ENCODE results near the gene RBM14. TPM values are rescaled to one million over a fixed set of nuclear protein-coding genes. Genes with fewer than 3 reads are reported as not detected.

The RBM14 gene
- total and polyA plus RNA-seq, 4 donors: 34.1 to 96.3 (median 52.9) TPM

DNA sequence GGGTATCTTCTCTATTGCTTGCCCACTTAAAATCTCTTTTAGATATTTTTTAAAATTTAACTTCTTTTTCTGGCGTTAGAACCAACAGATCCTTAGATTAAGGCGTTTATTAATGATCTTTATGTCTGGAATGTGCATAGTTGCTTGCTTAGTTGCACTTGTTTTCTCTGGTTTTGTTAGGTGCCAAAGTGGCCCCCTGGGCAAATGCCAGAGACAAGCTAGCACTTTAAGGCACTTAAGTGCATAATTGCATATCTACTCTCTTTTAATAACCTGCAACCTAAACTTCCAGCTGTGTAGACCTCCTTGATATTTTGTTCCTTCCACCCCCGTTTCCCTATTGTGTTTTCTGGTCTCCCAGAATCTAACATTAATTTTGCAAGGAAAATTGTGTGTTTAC lies 25.4 kb downstream of the RBM14 start:
- no peak overlapping the region for H3K27ac ChIP-seq (ENCODE audit: low read depth in 1 of 2, low read length in 1 of 2)

DNA sequence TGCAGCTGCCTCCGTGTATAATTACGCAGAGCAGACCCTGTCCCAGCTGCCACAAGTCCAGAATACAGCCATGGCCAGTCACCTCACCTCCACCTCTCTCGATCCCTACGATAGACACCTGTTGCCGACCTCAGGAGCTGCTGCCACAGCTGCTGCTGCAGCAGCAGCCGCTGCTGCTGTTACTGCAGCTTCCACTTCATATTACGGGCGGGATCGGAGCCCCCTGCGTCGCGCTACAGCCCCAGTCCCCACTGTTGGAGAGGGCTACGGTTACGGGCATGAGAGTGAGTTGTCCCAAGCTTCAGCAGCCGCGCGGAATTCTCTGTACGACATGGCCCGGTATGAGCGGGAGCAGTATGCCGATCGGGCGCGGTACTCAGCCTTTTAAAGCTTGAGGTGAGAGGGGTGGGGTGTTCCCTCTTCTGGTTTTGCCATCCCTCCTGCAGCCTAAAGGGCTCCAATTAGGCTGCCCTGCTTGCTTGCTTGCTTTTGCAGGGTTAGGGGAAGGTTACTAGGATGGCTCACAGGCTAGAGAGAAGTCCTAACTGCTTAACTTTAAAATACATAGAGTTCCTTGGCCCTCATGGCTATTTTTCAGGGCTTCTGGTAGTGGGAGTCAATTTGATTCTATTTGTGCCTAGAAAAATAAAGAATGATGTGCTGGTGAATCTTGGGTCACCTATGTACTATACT lies 27.5 kb downstream of the RBM14 start:
- Histone ChIP-seq H3K4me3 (no peak overlapping the region), H3K4me1 (ENCODE audit: control insufficient read depth in 5 of 5, insufficient read depth in 5 of 5, low read length in 5 of 5) (peaks cover 18 to 72% (median 49%) of the 10 kb centered on the region in 5 donors)

More for the DNA sequence above, 25.4 kb downstream of the RBM14 start:
- Histone ChIP-seq H3K4me3 (no peak overlapping the region), H3K9ac (ENCODE audit: insufficient read depth in 1 of 2, low read length in 2 of 2) (peak overlapping the region in 1 of 2 donors; percentile 62), H3K4me1 (ENCODE audit: control insufficient read depth in 5 of 5, insufficient read depth in 5 of 5, low read length in 5 of 5) (peaks cover 21 to 81% (median 53%) of the 10 kb centered on the region in 5 donors), H3K9me3 (ENCODE audit: control insufficient read depth in 4 of 4, insufficient read depth in 3 of 4, low read length in 3 of 4) (no peaks in the 10 kb centered on the region), H3K27me3 (ENCODE audit: control insufficient read depth in 3 of 3, insufficient read depth in 3 of 3, low read length in 2 of 3) (no peaks in the 10 kb centered on the region), H3K36me3 (ENCODE audit: control insufficient read depth in 4 of 4, insufficient read depth in 4 of 4, low read length in 4 of 4) (peaks cover 26 to 61% (median 43%) of the 10 kb centered on the region in 4 donors)
- WGBS, 2 donors: 23 to 55% methylated on average over 3 of the region's 3 CpGs
- DNase-seq (no peak), ATAC-seq (ENCODE audit: insufficient read depth, low FRiP score) (no peak)
- TF ChIP-seq, protein P1, sequence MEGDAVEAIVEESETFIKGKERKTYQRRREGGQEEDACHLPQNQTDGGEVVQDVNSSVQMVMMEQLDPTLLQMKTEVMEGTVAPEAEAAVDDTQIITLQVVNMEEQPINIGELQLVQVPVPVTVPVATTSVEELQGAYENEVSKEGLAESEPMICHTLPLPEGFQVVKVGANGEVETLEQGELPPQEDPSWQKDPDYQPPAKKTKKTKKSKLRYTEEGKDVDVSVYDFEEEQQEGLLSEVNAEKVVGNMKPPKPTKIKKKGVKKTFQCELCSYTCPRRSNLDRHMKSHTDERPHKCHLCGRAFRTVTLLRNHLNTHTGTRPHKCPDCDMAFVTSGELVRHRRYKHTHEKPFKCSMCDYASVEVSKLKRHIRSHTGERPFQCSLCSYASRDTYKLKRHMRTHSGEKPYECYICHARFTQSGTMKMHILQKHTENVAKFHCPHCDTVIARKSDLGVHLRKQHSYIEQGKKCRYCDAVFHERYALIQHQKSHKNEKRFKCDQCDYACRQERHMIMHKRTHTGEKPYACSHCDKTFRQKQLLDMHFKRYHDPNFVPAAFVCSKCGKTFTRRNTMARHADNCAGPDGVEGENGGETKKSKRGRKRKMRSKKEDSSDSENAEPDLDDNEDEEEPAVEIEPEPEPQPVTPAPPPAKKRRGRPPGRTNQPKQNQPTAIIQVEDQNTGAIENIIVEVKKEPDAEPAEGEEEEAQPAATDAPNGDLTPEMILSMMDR (IDR thresholded peaks at IDR 0.05; ENCODE audit: control extremely low read depth, extremely low read depth): no peak

GRCh38 chr11:66646828-66647227 lies 30.4 kb downstream of the RBM14 start:
- 57 to 78% methylated on average over 4 of the region's 4 CpGs for WGBS, 2 donors
- no peak for ATAC-seq (ENCODE audit: insufficient read depth, low FRiP score)
- Histone ChIP-seq H3K27ac (ENCODE audit: low read depth in 1 of 2, low read length in 1 of 2) (no peak overlapping the region), H3K4me1 (ENCODE audit: control insufficient read depth in 5 of 5, insufficient read depth in 5 of 5, low read length in 5 of 5) (peaks cover 17 to 48% (median 28%) of the 10 kb centered on the region in 5 donors), H3K9ac (ENCODE audit: insufficient read depth in 1 of 2, low read length in 2 of 2) (no peak overlapping the region), H3K36me3 (ENCODE audit: control insufficient read depth in 4 of 4, insufficient read depth in 4 of 4, low read length in 4 of 4) (peaks cover 31 to 65% (median 40%) of the 10 kb centered on the region in 4 donors), H3K27me3 (ENCODE audit: control insufficient read depth in 3 of 3, insufficient read depth in 3 of 3, low read length in 2 of 3) (no peaks in the 10 kb centered on the region), H3K4me3 (no peak overlapping the region), H3K9me3 (ENCODE audit: control insufficient read depth in 4 of 4, insufficient read depth in 3 of 4, low read length in 3 of 4) (no peaks in the 10 kb centered on the region)
- TF ChIP-seq, protein P1 (IDR thresholded peaks at IDR 0.05; ENCODE audit: control extremely low read depth, extremely low read depth): no peak
- peak; percentile 50 to 90 (median 82) for DNase-seq

More for the DNA sequence above, 27.5 kb downstream of the RBM14 start:
- peaks cover 31 to 64% (median 47%) of the 10 kb centered on the region in 4 donors for H3K36me3 ChIP-seq (ENCODE audit: control insufficient read depth in 4 of 4, insufficient read depth in 4 of 4, low read length in 4 of 4)
- H3K27ac ChIP-seq (ENCODE audit: low read depth in 1 of 2, low read length in 1 of 2): no peak overlapping the region
- TF ChIP-seq, protein P1 (IDR thresholded peaks at IDR 0.05; ENCODE audit: control extremely low read depth, extremely low read depth): no peak
- no peak for DNase-seq
- no peaks in the 10 kb centered on the region for H3K9me3 ChIP-seq (ENCODE audit: control insufficient read depth in 4 of 4, insufficient read depth in 3 of 4, low read length in 3 of 4)
- H3K27me3 ChIP-seq (ENCODE audit: control insufficient read depth in 3 of 3, insufficient read depth in 3 of 3, low read length in 2 of 3): no peaks in the 10 kb centered on the region
- no peak overlapping the region for H3K9ac ChIP-seq (ENCODE audit: insufficient read depth in 1 of 2, low read length in 2 of 2)
- 88 to 91% methylated on average over 24 of the region's 24 CpGs for WGBS, 2 donors
- no peak for ATAC-seq (ENCODE audit: insufficient read depth, low FRiP score)

Measured in lung (tissue), 12 donors.